Ishikawa (cell line): ENCODE results near the gene SUSD6.

ENCODE experiments used
- CEBPB ChIP-seq: IDR thresholded peaks from 2 replicates; pipeline ENCODE4 v1.6.1; 2012
- EGR1 ChIP-seq: IDR thresholded peaks from 2 replicates; pipeline ENCODE4 v1.6.1; 2012
- EP300 ChIP-seq: IDR thresholded peaks from 2 replicates; pipeline ENCODE4 v1.6.1; 2012; ENCODE audit warnings: borderline replicate concordance
- NFIC ChIP-seq: IDR thresholded peaks from 2 replicates; pipeline ENCODE4 v1.6.1; 2012
- RAD21 ChIP-seq: IDR thresholded peaks from 2 replicates; pipeline ENCODE4 v1.6.1; 2012; ENCODE audit warnings: low read depth
- TAF1 ChIP-seq: IDR thresholded peaks from 2 replicates; pipeline ENCODE4 v1.6.1; 2012; ENCODE audit warnings: low read depth, mild to moderate bottlenecking
- TEAD4 ChIP-seq: IDR thresholded peaks from 2 replicates; pipeline ENCODE4 v1.6.1; 2012
- YY1 ChIP-seq: IDR thresholded peaks from 2 replicates; pipeline ENCODE4 v1.6.1; 2012; ENCODE audit warnings: low read depth
- TF ChIP-seq, protein P1 (sequence below): IDR thresholded peaks from 2 replicates; pipeline ENCODE4 v1.6.1; 2012
- TF ChIP-seq, protein P2 (sequence below): IDR thresholded peaks from 2 replicates; pipeline ENCODE4 v1.6.1; 2012

- TF ChIP-seq EP300 (no peak), CEBPB (no peak), YY1 (no peak), RAD21 (no peak), TAF1 (no peak), EGR1 (no peak), NFIC (no peak), TEAD4 (no peak)
- TF ChIP-seq, protein P1, sequence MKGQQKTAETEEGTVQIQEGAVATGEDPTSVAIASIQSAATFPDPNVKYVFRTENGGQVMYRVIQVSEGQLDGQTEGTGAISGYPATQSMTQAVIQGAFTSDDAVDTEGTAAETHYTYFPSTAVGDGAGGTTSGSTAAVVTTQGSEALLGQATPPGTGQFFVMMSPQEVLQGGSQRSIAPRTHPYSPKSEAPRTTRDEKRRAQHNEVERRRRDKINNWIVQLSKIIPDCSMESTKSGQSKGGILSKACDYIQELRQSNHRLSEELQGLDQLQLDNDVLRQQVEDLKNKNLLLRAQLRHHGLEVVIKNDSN, result no peak
- TF ChIP-seq, protein P2, sequence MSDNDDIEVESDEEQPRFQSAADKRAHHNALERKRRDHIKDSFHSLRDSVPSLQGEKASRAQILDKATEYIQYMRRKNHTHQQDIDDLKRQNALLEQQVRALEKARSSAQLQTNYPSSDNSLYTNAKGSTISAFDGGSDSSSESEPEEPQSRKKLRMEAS, result no peak
These were observed 89.9 kb downstream of the SUSD6 start for GRCh38 chr14:69701291-69701690.
